Measurements from ENCODE around the gene PPFIA4.

GRCh38 chr1:203059485-203059884, 33.2 kb downstream of the PPFIA4 start:
- TF ChIP-seq CTCF (IDR thresholded peaks at IDR 0.05; ENCODE audit: low read depth, low read length) (no peak), EZH2phosphoT487 (IDR thresholded peaks at IDR 0.05; ENCODE audit: low read depth) (no peak)

Data from OCI-LY3 (cell line).